ENCODE measurements around the gene PPIP5K2. TPM values are rescaled to one million over a fixed set of nuclear protein-coding genes. Genes with fewer than 3 reads are reported as not detected.

Gene PPIP5K2
- total RNA-seq, 1 experiment from 2014 or later: 44.8 TPM

DNA sequence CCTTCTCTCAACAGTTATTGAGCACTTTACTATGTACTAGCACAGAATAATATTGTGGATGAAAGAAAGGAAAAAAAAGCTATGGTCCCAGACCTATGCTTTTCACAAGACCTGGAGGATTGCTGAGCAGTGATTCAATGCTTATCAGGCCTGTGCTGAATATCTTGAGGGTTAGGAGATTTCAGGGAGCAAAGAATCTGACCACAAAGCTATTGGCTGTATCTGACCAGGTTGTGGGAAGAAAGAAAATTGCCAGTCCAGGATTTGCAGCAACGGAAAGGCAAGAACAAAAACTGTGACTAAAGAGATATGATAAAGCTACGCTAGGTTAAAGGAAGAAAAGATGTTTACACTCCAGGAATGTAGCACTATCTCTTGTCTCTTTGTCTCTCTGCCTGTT, 123.6 kb downstream of the PPIP5K2 start:
- H3K27me3 ChIP-seq (replicated peaks; ENCODE audit: control insufficient read depth, insufficient read depth, low read length): no peaks in the 10 kb centered on the region
- intact Hi-C loops (cut with micrococcal nuclease; ENCODE audit: unreplicated experiment): no loop called here
- H3K4me3 ChIP-seq (ENCODE audit: low read depth, low read length): no peak overlapping the region
- no peak overlapping the region for H3K4me3 Mint-ChIP-seq (ENCODE audit: unreplicated experiment)
- H3K4me1 Mint-ChIP-seq (ENCODE audit: low read depth, unreplicated experiment): peaks cover 13% of the 10 kb centered on the region
- 0 out of 2 replicates have a peak, but pooled peaks cover 3% of the 10 kb centered on the region for H3K9me3 ChIP-seq
- TF ChIP-seq CTCF (IDR thresholded peaks at IDR 0.05; ENCODE audit: insufficient read depth in 1 of 2, low read depth in 1 of 2, low read length in 1 of 2, severe bottlenecking in 1 of 2, unreplicated experiment in 1 of 2): no peak
- POLR2A ChIA-PET: no interaction called here
- no peak for DNase-seq
- H3K4me1 ChIP-seq: peaks cover 5% of the 10 kb centered on the region; the same call in 1 of the 2 replicates
- BruUV-seq (replicated peaks): no TSS peak
- no peaks in the 10 kb centered on the region for H3K36me3 Mint-ChIP-seq (ENCODE audit: insufficient read depth, unreplicated experiment)
- no peaks in the 10 kb centered on the region for H3K36me3 ChIP-seq (ENCODE audit: control insufficient read depth, insufficient read depth, low read length)
- CTCF ChIA-PET: no interaction called here
- no peaks in the 10 kb centered on the region for H3K9me3 Mint-ChIP-seq (ENCODE audit: unreplicated experiment)
- H3K27me3 Mint-ChIP-seq (ENCODE audit: insufficient read depth, unreplicated experiment): no peaks in the 10 kb centered on the region
- no peak overlapping the region for H3K27ac Mint-ChIP-seq (ENCODE audit: unreplicated experiment)

DNA sequence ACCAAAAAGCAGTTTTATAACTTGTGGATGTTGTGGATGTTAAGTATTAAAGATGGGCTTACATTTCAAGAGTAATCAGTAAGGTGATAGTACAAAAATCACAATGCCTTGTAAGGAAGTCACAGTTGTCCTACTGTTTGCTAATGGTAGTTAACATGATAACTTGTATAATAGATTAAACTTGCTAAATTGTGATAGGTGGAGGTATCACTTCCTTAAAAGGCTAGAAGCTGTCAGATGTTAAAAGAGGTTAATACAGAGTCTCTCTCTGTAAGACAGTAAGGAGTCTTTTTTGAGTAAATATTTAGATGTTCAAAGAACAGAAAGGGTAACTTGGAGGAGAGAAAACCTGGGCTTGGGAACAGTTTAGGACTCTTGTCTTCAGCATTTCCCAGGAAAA, 124.3 kb downstream of the PPIP5K2 start:
- Mint-ChIP-seq H3K4me1 (ENCODE audit: low read depth, unreplicated experiment) (peaks cover 13% of the 10 kb centered on the region), H3K27ac (ENCODE audit: unreplicated experiment) (no peak overlapping the region), H3K9me3 (ENCODE audit: unreplicated experiment) (no peaks in the 10 kb centered on the region), H3K27me3 (ENCODE audit: insufficient read depth, unreplicated experiment) (no peaks in the 10 kb centered on the region), H3K4me3 (ENCODE audit: unreplicated experiment) (no peak overlapping the region), H3K36me3 (ENCODE audit: insufficient read depth, unreplicated experiment) (no peaks in the 10 kb centered on the region)
- POLR2A ChIA-PET: no interaction called here
- CTCF ChIA-PET: no interaction called here
- no peak for DNase-seq
- no peaks in the 10 kb centered on the region for H3K27me3 ChIP-seq (replicated peaks; ENCODE audit: control insufficient read depth, insufficient read depth, low read length)
- intact Hi-C loops (cut with micrococcal nuclease; ENCODE audit: unreplicated experiment): no loop called here
- H3K4me3 ChIP-seq (ENCODE audit: low read depth, low read length): no peak overlapping the region
- TF ChIP-seq CTCF (IDR thresholded peaks at IDR 0.05; ENCODE audit: insufficient read depth in 1 of 2, low read depth in 1 of 2, low read length in 1 of 2, severe bottlenecking in 1 of 2, unreplicated experiment in 1 of 2): no peak
- H3K36me3 ChIP-seq (ENCODE audit: control insufficient read depth, insufficient read depth, low read length): no peaks in the 10 kb centered on the region
- no TSS peak for BruUV-seq (replicated peaks)
- H3K9me3 ChIP-seq: 0 out of 2 replicates have a peak, but pooled peaks cover 3% of the 10 kb centered on the region
- H3K4me1 ChIP-seq: peaks cover 5% of the 10 kb centered on the region; the same call in 1 of the 2 replicates

GRCh38 chr5:103245761-103246160, 125.7 kb downstream of the PPIP5K2 start:
- no peak overlapping the region for H3K4me3 Mint-ChIP-seq (ENCODE audit: unreplicated experiment)
- peaks cover 13% of the 10 kb centered on the region for H3K4me1 Mint-ChIP-seq (ENCODE audit: low read depth, unreplicated experiment)
- H3K27me3 ChIP-seq (replicated peaks; ENCODE audit: control insufficient read depth, insufficient read depth, low read length): no peaks in the 10 kb centered on the region
- intact Hi-C loops (cut with micrococcal nuclease; ENCODE audit: unreplicated experiment): no loop called here
- no peak for DNase-seq
- ChIA-PET POLR2A (no interaction called here), CTCF (no interaction called here)
- H3K27me3 Mint-ChIP-seq (ENCODE audit: insufficient read depth, unreplicated experiment): peaks cover under 1% of the 10 kb centered on the region
- H3K9me3 Mint-ChIP-seq (ENCODE audit: unreplicated experiment): no peaks in the 10 kb centered on the region
- H3K9me3 ChIP-seq: no peaks in the 10 kb centered on the region
- no TSS peak for BruUV-seq (replicated peaks)
- peaks cover 5% of the 10 kb centered on the region; the same call in 1 of the 2 replicates for H3K4me1 ChIP-seq
- H3K27ac Mint-ChIP-seq (ENCODE audit: unreplicated experiment): no peak overlapping the region
- no peak for TF ChIP-seq CTCF (IDR thresholded peaks at IDR 0.05; ENCODE audit: insufficient read depth in 1 of 2, low read depth in 1 of 2, low read length in 1 of 2, severe bottlenecking in 1 of 2, unreplicated experiment in 1 of 2)
- no peak overlapping the region for H3K4me3 ChIP-seq (ENCODE audit: low read depth, low read length)
- no peaks in the 10 kb centered on the region for H3K36me3 Mint-ChIP-seq (ENCODE audit: insufficient read depth, unreplicated experiment)
- H3K36me3 ChIP-seq (ENCODE audit: control insufficient read depth, insufficient read depth, low read length): no peaks in the 10 kb centered on the region
